ENCODE data around the gene CFAP61. TPM values are rescaled to one million over a fixed set of nuclear protein-coding genes. Genes with fewer than 3 reads are reported as not detected.

Gene CFAP61
- total RNA-seq, 3 donors from 2014 or later, result 0.33 to 2.4 (median 0.59) TPM

DNA sequence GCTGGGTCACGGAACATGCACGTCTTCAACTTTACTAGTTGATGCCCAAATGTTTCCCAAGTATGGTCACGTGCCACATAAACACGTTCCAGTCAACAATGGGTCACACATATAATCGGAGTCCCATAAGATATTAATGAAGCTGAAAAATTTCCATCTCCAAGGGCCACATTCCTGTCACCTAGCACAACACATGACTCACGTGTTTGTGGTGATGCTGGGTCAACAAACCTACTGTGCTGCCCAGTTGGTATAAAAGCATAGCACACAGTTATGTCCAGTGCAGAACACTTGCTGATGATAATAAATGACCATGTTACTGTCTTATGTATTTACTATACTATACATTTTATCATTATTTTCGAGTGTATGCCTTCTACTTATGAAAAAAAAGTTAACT is 247.6 kb downstream of the CFAP61 start:
- no peak for TF ChIP-seq POLR2A (IDR thresholded peaks at IDR 0.05)
- no peak for TF ChIP-seq POLR2AphosphoS5 (IDR thresholded peaks at IDR 0.05)
- TF ChIP-seq, protein P1, sequence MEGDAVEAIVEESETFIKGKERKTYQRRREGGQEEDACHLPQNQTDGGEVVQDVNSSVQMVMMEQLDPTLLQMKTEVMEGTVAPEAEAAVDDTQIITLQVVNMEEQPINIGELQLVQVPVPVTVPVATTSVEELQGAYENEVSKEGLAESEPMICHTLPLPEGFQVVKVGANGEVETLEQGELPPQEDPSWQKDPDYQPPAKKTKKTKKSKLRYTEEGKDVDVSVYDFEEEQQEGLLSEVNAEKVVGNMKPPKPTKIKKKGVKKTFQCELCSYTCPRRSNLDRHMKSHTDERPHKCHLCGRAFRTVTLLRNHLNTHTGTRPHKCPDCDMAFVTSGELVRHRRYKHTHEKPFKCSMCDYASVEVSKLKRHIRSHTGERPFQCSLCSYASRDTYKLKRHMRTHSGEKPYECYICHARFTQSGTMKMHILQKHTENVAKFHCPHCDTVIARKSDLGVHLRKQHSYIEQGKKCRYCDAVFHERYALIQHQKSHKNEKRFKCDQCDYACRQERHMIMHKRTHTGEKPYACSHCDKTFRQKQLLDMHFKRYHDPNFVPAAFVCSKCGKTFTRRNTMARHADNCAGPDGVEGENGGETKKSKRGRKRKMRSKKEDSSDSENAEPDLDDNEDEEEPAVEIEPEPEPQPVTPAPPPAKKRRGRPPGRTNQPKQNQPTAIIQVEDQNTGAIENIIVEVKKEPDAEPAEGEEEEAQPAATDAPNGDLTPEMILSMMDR (IDR thresholded peaks at IDR 0.05), result no peak
- intact Hi-C loops (cut with DNase I; ENCODE audit: low total_unique reads), result no loop called here
- no peaks in the 10 kb centered on the region for H3K4me1 ChIP-seq

DNA sequence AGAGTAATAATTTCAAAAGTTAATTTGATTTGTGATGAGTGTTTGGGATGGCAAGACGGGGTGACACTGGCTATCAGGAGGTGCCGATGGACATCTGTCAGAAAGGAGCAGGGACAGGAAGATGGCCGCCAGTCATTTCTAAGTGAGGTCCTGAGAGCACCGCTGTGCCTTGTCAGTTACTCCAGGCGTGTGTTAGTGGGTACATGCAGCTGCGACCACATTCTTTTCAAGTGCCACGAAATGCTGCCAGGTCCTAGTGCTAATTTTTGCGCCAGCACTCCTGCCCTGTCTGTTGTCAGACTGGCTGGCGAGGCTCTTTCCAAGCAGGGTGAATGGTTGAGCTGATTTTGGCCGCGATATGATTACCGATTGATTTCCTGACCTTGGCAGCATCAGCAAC is 251.0 kb downstream of the CFAP61 start:
- no peak for DNase-seq (ENCODE audit: low spot score in 2 of 2)
- Histone ChIP-seq H3K9me3 (no peaks in the 10 kb centered on the region), H3K27me3 (no peaks in the 10 kb centered on the region), H3K36me3 (no peaks in the 10 kb centered on the region), H3K27ac (no peak overlapping the region), H3K4me1 (no peaks in the 10 kb centered on the region), H3K4me3 (no peak overlapping the region)
- intact Hi-C loops (cut with DNase I; ENCODE audit: low total_unique reads), result no loop called here
- TF ChIP-seq POLR2AphosphoS5 (IDR thresholded peaks at IDR 0.05) (no peak), POLR2A (IDR thresholded peaks at IDR 0.05) (no peak)
- TF ChIP-seq, protein P1 (IDR thresholded peaks at IDR 0.05), result no peak

More for the DNA sequence above, 247.6 kb downstream of the CFAP61 start:
- no peak for DNase-seq (ENCODE audit: low spot score in 2 of 2)
- H3K9me3 ChIP-seq, result no peaks in the 10 kb centered on the region
- no peak overlapping the region for H3K27ac ChIP-seq
- no peaks in the 10 kb centered on the region for H3K36me3 ChIP-seq
- no peak overlapping the region for H3K4me3 ChIP-seq
- H3K27me3 ChIP-seq, result no peaks in the 10 kb centered on the region

DNA sequence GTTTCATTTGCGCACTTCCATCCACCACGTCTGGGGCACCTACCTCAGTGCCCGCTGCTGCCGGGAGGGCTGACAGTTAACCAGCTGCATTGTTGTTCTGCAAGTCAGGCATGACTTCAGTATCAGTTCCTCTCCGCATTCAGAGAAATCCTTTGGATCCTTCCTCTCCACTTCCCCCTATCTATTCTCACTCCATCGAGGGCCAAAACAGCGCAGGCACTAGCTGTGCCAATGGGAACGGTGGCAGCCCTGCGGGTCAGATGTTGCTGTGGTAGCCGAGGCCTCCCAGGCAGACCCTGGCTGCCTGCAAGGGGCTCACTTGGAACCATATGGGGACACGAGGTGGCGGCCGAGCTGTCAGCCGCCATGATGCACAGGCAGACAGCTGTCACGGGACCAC is 251.4 kb downstream of the CFAP61 start:
- H3K9me3 ChIP-seq, result no peaks in the 10 kb centered on the region
- no peaks in the 10 kb centered on the region for H3K4me1 ChIP-seq
- no peak for DNase-seq (ENCODE audit: low spot score in 2 of 2)
- H3K4me3 ChIP-seq, result no peak overlapping the region
- TF ChIP-seq, protein P1 (IDR thresholded peaks at IDR 0.05), result no peak
- no peak for TF ChIP-seq POLR2AphosphoS5 (IDR thresholded peaks at IDR 0.05)
- TF ChIP-seq POLR2A (IDR thresholded peaks at IDR 0.05), result no peak
- H3K36me3 ChIP-seq, result no peaks in the 10 kb centered on the region
- no peak overlapping the region for H3K27ac ChIP-seq
- H3K27me3 ChIP-seq, result no peaks in the 10 kb centered on the region
- intact Hi-C loops (cut with DNase I; ENCODE audit: low total_unique reads), result no loop called here

DNA sequence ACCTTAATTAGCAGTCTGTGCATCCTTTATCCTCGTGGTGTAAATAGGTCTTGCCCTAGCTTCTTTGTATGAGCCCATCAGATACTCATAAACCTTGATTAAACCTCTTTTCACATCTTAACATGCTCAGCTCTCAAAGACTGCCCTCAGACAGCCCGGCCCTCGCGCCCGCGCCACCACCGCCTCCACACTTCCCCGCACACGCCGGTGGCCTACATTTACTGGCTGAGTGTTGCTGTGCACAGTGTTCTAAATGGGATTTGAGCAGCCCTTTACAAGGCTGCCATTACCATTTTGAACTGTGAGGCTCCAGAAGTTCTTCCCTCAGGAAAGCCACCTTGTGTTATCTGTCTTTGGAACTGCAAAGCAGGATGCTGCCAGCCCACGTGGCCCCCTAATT is 252.6 kb downstream of the CFAP61 start:
- no peak overlapping the region for H3K4me3 ChIP-seq
- intact Hi-C loops (cut with DNase I; ENCODE audit: low total_unique reads), result loop anchor here (5.0 kb wide), 1 partner anchor 1533 kb away; no protein-coding TSS in a partner anchor
- no peaks in the 10 kb centered on the region for H3K27me3 ChIP-seq
- H3K9me3 ChIP-seq, result no peaks in the 10 kb centered on the region
- H3K4me1 ChIP-seq, result no peaks in the 10 kb centered on the region
- no peak for DNase-seq (ENCODE audit: low spot score in 2 of 2)
- H3K36me3 ChIP-seq, result no peaks in the 10 kb centered on the region
- TF ChIP-seq, protein P1 (IDR thresholded peaks at IDR 0.05), result no peak
- TF ChIP-seq POLR2A (IDR thresholded peaks at IDR 0.05) (no peak), POLR2AphosphoS5 (IDR thresholded peaks at IDR 0.05) (no peak)
- no peak overlapping the region for H3K27ac ChIP-seq

DNA sequence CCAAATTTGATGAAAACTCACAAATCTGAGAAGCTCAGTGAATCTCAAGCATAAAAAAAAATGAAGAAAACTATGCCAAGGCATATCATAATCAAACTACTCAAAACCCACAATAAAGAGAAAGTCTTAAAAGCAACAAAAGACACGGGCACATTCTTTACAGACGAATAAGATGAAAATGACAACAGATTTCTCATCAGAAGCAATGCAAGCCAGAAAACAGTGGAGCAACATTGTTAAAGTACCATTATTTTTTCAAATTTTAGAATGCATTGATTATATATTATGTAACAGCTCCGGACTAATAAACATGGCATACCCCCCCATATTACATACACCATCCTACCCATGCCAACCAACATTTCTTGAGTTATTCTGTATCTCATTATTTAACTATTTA is 260.2 kb downstream of the CFAP61 start:
- Histone ChIP-seq H3K36me3 (no peaks in the 10 kb centered on the region), H3K4me1 (no peaks in the 10 kb centered on the region), H3K9me3 (peaks cover 0 to 10% of the 10 kb centered on the region in 2 donors), H3K27ac (no peak overlapping the region), H3K4me3 (no peak overlapping the region), H3K27me3 (peaks cover 0 to 4% of the 10 kb centered on the region in 2 donors)
- no peak for DNase-seq (ENCODE audit: low spot score in 2 of 2)
- intact Hi-C loops (cut with DNase I; ENCODE audit: low total_unique reads), result no loop called here
- TF ChIP-seq POLR2AphosphoS5 (IDR thresholded peaks at IDR 0.05) (no peak), POLR2A (IDR thresholded peaks at IDR 0.05) (no peak)
- TF ChIP-seq, protein P1 (IDR thresholded peaks at IDR 0.05), result no peak

Measured in breast epithelium (tissue), 4 donors.